ENCODE data around the gene NDUFS6. TPM values are rescaled to one million over a fixed set of nuclear protein-coding genes. Genes with fewer than 3 reads are reported as not detected.
"Not testable (repeated sequence)": the region's sequence is repeated elsewhere in the genome, so short reads cannot be mapped to it uniquely, and the experiment has no call there.

Gene NDUFS6
- total RNA-seq, 1 experiment from 2014 or later, result 88.1 TPM

DNA sequence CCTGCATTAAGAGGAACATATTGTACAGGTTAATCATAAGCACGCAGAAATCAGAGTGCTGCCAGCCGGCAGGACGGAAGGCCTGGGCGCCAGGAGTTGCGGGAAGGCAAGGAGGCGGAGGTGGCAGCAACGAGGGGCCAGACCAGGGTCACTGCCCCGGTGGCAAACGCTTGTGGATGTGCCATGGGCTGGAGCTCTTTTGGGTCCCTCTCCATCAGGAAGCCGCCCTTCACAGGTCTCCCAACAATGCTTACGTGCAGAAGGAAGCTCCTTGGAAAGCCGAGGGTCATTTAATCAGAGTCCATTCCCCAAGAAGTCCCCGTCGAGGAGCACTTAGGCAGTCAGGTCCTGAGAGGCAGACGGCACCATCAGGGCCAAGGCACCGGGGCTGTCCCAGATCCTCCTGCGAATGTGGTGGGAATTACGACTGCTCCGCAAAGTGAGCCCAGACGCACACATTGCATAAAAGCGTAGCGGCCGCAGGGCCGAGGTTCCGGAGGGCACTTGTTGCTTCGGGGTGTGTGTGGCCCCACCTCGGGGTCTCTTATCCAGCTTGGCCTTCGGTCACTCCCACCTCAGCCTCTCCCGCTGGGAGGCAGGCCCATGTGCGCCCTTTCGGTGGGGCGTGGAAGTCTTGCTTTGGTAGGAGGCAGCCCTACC is 22.1 kb upstream of the NDUFS6 start:
- DNase-seq (ENCODE audit: low read depth, low spot score), result no peak
- in situ Hi-C loops (cut with HindIII; ENCODE audit: low pct_unique_long_range_greater_than_20kb, low sequenced_read_pairs), result no loop called here

DNA sequence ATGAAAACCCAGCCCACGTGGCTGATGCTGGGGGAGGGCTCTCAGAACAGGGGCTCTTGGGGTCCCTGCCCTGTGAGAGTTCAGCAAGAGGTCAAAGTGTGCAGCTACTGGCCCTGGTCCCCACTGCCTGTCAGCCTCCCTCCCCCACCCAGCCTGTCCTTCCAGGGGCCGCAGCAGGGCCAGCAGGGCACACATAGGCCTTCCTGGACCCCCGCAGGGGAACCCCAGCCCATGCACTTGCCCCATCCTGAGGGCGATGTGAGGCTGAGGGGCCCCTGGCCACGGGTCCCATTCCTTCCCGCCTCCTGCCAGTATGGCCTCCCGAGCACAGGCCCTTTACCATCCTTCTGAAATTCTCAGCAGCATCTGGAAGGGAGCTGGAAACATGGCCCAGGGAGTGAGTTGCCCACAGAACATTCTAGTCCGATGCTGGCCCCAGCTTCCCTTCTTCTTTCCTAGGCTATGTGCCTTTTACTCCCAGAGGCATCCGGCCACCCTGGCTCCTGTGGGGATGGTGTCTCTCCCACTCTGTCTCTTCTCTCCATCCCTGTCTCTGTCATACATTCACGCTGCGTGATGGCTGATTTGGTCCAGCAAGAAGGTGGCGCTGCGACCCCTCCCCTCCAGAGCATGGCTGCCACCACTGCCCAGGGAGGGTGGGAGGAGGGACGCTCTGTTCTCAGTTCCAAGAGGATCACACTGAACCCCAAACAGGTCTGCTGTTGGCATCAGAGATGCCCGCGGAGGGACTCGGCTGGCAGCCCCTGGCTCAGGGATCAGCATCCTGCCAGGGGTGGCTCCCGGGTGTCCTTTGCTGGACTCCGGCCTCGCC is 21.2 kb upstream of the NDUFS6 start:
- in situ Hi-C loops (cut with HindIII; ENCODE audit: low pct_unique_long_range_greater_than_20kb, low sequenced_read_pairs), result no loop called here
- DNase-seq (ENCODE audit: low read depth, low spot score), result no peak

DNA sequence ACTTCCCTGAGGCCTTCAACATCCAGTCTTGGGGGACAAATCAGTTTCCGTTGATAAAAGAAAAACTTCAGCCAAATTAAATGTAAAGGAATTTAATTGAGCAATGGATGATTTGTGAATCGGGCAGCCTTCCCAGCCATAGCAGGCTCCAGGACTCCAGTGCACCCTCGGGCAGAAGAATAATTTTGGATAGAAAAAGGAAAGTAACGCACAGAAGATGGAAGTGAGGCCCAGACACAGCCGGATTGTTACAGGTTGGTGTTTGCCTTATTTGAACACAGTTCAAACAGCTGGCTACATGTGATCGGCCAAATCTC is 20.6 kb upstream of the NDUFS6 start:
- in situ Hi-C loops (cut with HindIII; ENCODE audit: low pct_unique_long_range_greater_than_20kb, low sequenced_read_pairs), result no loop called here
- no peak for DNase-seq (ENCODE audit: low read depth, low spot score)

DNA sequence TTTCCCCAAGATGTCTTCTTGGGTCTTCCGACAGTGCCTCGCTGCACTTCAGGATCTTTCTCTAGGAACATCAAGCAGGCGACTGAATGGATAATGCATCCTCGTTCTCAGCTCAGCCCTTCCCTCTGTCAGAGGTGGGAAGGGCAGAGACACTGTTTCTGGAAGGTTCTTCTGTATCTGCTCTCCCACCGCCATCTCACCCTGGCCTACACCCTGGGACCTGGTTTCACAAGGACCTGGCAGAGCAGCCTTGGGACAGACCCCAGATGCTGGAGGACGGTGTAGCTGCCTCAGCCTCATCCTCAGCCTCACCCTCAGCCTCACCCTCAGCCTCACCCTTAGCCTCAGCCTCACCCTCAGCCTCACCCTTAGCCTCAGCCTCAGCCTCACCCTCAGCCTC is 20.1 kb upstream of the NDUFS6 start:
- in situ Hi-C loops (cut with HindIII; ENCODE audit: low pct_unique_long_range_greater_than_20kb, low sequenced_read_pairs), result no loop called here
- DNase-seq (ENCODE audit: low read depth, low spot score), result no peak

DNA sequence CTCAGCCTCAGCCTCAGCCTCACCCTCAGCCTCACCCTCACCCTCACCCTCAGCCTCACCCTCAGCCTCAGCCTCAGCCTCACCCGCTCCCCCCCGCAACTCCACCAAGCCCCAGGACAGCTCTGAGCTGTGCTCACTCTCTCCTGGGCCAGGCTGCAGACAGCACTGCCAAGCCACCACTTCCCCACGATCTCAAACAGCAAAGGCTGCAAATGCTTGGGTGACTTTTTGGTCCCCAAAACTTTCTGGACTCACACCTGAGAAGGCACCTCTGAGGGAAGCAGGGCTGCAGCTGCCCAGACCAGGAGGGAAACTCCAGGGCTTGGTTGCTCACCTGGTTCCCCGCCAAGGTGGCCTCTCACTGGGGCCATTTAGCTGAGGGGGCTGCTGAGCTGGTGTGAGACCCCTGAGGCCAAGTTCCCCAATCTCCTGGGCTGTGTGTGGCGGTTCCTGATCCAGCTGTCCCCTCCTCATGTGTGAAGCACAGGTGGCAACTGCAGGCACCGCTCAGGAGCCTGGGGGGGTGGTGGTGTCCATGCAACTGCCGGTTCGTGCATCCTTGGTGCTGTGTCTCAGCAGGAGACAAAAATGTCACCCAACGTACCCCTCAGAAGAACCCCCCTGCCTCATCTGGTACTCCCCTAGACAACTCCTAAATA is 19.4 kb upstream of the NDUFS6 start:
- in situ Hi-C loops (cut with HindIII; ENCODE audit: low pct_unique_long_range_greater_than_20kb, low sequenced_read_pairs), result no loop called here
- DNase-seq (ENCODE audit: low read depth, low spot score), result no peak

DNA sequence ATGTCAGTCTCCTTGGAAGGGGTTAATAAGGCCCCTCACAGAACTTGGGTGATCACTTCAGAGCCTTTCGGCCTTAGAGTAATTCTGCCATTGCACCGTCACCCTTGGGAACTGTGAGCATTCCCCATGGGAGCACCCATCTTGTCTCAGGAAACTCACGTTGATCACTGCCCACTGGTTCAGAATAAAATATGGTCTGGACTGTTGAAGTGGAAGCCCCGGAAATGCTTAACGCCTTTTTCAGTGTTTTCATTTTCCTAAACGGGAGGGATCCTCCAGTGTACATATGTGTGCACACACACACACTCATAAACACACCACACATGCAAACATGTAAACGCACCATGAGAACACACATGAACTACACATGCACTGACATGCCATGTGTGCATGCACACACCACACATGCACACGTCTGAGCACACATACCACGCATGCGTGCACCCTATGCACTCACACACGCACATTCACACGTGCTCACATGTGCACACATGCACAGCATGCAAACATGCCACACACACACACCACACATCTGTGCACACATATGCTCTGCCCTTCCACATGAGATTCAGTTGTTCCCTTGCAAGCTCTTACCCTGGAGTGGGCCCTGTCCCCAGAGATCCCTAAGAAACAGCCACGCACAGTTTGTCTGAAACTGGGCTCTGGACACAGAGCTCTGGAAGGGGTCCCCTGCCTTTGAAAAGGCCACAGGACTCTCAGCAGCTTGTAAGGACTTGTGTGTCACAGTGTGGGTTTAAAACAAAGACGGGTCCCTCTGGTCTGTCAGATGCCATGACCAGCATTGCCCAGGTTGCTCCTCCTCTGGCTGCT is 18.6 kb upstream of the NDUFS6 start:
- DNase-seq (ENCODE audit: low read depth, low spot score), result no peak
- in situ Hi-C loops (cut with HindIII; ENCODE audit: low pct_unique_long_range_greater_than_20kb, low sequenced_read_pairs), result no loop called here

DNA sequence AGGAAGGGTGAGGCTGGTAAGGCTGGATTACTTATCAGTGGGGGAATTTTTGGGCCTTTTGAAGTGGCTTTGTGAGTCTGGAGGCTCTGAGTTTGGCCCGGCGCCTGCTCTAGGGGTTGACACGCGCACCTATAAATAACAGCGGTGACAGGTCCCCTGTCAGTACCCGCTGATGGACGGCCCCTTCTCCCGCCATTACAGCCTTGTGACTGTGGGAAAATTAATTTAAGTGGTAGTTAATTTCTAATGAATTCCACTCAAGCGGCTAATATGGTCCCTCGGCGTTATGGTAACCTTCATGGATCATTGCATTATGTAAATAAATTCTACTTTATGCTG is 18.0 kb upstream of the NDUFS6 start:
- in situ Hi-C loops (cut with HindIII; ENCODE audit: low pct_unique_long_range_greater_than_20kb, low sequenced_read_pairs), result no loop called here
- no peak for DNase-seq (ENCODE audit: low read depth, low spot score)

DNA sequence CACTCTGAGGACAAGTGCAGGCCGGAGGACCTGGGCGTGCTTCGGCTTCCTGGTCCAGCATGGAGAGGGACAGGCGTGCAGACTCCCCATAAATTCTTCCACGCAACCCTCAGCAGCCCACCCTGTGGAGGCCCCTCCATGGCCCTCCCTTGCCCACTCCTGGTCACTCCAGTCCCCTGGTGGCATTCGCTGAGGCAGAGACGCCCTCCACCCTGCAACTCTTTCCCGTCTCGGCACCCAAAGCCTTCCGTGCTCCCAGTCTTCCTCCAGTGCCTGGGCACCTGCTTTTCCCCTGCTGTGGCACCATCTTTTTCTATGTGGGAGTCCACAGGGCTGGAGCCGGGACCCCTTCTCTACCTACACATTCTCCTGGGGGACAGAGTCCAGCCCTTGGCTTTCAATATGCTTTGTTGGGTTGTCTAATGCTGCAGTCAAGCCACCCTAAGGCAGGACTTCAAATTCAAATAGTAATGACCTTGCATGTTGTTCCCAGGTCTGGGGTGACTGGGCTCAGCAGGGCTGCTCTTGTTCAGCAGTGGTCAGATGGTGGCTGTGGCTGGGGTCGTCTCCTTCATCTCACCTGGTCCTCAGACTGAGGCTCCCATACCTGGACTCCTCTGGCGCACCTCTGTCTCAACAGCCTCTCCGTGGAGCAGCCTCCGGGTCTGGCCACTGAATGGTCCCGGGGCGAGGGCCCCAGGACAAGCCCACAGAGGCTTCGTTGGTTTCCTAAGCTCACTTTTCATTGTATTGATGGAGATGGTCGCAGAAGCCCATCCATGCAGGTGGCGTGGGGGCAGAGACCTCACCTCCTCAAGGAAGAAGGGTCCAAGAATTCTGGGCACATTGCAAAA is 16.8 kb upstream of the NDUFS6 start:
- in situ Hi-C loops (cut with HindIII; ENCODE audit: low pct_unique_long_range_greater_than_20kb, low sequenced_read_pairs), result no loop called here
- no peak for DNase-seq (ENCODE audit: low read depth, low spot score)

DNA sequence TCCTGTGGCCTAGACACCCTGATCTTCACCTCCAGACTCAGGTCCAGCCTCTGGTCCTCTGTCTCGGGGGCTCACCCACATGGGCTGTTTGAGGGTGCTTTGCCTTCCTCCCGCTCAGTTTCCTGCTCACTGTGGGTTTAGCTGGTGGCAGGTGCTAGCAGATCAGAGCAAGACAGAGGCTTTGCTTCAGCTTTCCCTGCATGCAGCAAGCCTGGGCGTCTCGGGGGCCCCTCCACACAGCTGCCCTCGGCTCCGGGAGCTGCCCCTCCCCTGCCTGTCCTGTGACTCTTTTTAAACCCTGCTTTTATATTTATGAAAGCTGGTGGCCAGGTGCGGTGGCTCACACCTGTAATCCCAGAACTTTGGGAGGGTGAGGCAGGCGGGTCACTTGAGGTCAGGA is 16.1 kb upstream of the NDUFS6 start:
- in situ Hi-C loops (cut with HindIII; ENCODE audit: low pct_unique_long_range_greater_than_20kb, low sequenced_read_pairs), result no loop called here
- no peak for DNase-seq (ENCODE audit: low read depth, low spot score)

DNA sequence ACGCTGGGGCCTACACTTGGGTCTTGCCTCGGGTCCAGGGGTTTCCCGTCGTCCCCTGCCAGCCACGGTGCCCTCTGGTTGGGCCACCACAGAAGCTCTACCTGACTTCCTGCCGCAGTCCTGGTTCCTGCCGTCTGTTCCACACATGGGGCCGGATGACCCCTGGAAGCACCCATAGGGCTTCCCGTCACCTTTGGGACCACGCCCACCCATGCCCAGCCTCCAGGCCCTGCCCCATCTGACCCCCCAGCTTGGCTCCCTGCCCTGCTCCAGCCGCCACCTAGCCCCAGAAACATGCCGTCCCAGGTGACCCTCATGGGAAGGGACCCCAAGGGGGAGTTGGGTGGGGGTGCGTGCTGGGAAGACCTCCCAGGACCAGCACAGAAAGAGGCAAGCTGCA is 15.2 kb upstream of the NDUFS6 start:
- in situ Hi-C loops (cut with HindIII; ENCODE audit: low pct_unique_long_range_greater_than_20kb, low sequenced_read_pairs), result no loop called here
- no peak for DNase-seq (ENCODE audit: low read depth, low spot score)

DNA sequence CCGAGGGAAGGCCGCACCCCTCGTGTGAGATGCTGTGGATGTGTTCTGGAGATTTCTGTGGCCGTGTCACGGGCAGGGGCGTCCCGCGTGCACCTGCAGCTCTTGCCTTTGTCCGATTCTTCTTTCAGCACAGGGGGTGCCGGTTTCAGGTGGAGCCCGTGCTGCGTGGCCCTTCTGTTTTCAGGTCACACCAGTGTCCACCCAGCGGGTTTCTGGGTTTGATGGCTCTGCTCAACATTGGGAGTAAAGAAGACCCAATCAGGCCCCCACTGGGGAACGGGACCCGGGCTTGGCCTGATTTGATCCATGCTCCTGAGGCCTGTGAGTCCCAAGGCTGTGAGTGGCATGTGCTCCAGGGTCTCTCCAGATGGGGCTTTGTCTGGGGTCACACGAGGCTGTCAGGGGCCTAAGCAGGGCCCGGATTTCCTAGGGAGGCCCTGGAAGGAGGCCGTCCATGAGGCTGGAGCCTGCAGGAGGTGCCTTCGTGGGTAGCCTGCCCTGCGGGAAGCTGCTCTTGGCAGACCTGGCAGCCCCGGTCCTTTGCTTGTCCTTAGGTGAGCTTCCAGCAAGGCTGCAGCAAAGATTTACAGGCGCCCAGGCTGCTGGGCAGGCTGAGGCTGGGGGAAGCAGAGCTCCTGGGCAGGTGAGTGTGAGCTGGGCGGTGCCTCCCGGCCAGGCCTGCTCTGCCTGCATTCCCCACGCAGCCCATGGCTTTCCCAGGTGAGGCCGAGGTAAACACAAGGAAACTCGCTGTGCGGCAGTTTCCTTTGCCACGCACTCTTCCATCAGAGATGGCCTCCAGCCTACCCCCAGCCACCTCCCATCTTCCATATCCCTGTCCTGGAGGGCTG is 14.4 kb upstream of the NDUFS6 start:
- in situ Hi-C loops (cut with HindIII; ENCODE audit: low pct_unique_long_range_greater_than_20kb, low sequenced_read_pairs), result no loop called here
- no peak for DNase-seq (ENCODE audit: low read depth, low spot score)

DNA sequence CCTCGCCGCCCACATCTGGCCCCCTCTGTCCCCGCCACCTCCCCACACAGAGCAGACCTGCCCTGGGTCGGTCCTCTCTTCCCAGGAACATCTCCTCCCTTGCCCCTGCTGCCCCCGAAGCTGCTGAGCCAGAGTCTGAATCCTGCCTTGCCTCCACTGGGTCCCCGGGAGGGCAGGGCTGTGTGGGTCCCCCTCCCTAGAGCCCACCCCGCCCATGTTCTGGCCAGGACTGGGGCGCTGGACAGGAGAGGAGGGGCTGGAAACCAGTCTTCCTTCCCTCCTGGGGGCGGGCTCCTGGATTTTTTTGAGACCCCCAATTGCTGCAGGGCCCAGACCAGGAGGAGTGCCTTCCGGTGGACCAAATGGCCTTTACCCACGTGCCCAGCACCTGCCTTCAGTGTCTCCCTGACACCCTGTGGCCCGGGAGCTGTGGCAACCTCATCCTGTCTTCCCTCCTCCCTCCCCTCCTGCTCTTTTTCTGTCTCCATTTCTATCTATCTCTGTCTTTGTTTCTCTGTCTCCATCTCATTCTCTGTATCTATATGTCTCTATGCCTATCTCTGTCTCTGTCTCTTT is 13.6 kb upstream of the NDUFS6 start:
- no peak for DNase-seq (ENCODE audit: low read depth, low spot score)
- in situ Hi-C loops (cut with HindIII; ENCODE audit: low pct_unique_long_range_greater_than_20kb, low sequenced_read_pairs), result no loop called here

DNA sequence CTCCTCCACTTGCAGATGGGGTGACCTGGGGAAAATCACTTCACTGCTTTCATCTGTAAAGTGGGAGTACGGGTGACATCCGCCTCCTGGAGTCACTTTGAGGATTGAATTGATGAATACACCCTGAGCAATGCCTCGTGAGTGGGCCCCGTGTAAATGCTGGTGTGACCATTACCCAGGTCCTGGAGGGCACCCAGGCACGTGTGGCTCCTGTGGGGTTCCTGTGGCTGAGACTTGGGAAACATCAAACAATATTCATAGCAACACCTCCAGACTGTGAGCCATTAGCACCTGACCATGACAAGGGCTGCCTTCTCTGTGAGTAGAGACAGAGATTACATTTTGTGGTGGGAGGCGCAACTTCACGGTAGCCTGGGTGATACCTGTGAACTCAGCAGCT is 13.0 kb upstream of the NDUFS6 start:
- DNase-seq (ENCODE audit: low read depth, low spot score), result no peak
- in situ Hi-C loops (cut with HindIII; ENCODE audit: low pct_unique_long_range_greater_than_20kb, low sequenced_read_pairs), result no loop called here

DNA sequence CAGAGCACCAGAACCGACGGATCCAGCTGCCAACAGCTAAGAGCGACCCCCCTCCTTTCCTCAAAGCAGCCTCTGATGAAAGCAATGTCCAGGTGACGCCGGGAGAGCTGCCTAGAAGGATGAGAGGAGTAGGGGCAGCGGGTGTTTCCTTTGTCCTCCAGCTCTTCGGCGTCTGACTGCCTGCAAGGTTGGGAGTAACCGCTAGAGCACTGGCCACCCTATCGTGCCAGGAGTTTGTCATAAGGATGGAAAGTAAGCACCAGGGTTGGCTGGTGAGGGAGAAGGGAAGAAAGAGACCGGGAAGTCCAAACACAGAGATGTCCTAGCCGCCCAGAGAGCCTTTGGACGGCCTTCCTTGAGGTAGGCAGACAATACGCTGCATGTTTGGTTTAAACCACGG is 12.4 kb upstream of the NDUFS6 start:
- in situ Hi-C loops (cut with HindIII; ENCODE audit: low pct_unique_long_range_greater_than_20kb, low sequenced_read_pairs), result no loop called here
- no peak for DNase-seq (ENCODE audit: low read depth, low spot score)

DNA sequence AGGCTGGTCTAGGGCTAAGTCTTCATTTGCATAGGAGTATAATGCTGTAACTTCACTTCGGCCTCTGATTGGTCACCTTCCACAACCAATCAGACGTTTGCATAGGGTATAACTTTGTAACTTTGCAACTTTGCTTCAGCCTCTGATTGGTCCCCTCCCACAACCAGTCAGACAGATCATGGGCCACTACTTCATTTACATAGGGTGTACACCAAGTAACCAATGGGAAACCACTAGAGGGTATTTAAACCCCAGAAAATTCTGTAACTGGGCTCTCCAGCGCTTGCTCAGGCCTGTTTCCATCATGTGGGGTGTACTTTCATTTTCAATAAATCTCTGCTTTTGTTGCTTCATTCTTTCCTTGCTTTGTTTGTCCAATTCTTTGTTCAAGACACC is 11.8 kb upstream of the NDUFS6 start:
- DNase-seq (ENCODE audit: low read depth, low spot score), result peak; percentile 44
- in situ Hi-C loops (cut with HindIII; ENCODE audit: low pct_unique_long_range_greater_than_20kb, low sequenced_read_pairs), result not testable (repeated sequence)

DNA sequence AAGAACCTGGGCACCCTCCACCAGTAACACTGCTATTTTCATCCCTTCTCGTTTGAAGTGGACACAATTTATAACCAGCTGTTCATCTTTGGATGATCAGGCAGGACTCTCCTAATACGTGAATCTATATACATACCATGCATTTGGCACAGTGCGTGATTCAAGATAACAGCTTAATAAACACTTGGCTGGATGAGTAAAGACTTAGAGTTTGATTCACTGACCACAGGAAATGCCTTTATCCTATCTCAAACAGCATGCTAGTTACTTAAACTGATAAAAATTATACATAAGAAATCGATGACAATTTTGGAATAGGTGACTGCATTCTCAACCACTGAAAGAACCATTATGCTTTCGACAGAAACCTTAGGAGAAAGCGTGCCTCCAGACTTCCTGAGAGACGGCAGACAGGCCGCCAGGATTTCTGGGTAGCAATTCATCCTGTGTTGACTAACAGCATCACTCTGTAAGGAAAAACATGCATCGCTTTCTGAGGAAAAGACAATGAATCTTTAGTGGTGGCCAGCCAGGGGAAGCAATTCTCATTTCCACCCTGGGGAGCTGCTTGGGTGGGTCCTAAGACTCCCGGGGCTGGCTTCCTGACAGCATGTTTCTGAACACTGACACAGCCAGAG is 11.3 kb upstream of the NDUFS6 start:
- peak; percentile 66 for DNase-seq (ENCODE audit: low read depth, low spot score)
- in situ Hi-C loops (cut with HindIII; ENCODE audit: low pct_unique_long_range_greater_than_20kb, low sequenced_read_pairs), result no loop called here
